Left forelimb (tissue), 1 donor: ENCODE results near the gene PRKAG2.
A peak's percentile ranks its signal among the peaks of the same experiment; 100 is the strongest.
"Not testable (repeated sequence)": the region's sequence is repeated elsewhere in the genome, so short reads cannot be mapped to it uniquely, and the experiment has no call there.

ENCODE experiments used
- DNase-seq: peaks from one replicate; pipeline ENCODE4 v3.0.0-alpha.2; 2018; ENCODE audit warnings: low spot score

The PRKAG2 gene

GRCh38 chr7:151884312-151885201, 7.6 kb upstream of the PRKAG2 start:
- DNase-seq: no peak

- DNase-seq: no peak
Measured at GRCh38 chr7:151883857-151884256, 6.9 kb upstream of the PRKAG2 start.

- DNase-seq: no peak
Measured at GRCh38 chr7:151882734-151883133, 5.8 kb upstream of the PRKAG2 start.

DNA sequence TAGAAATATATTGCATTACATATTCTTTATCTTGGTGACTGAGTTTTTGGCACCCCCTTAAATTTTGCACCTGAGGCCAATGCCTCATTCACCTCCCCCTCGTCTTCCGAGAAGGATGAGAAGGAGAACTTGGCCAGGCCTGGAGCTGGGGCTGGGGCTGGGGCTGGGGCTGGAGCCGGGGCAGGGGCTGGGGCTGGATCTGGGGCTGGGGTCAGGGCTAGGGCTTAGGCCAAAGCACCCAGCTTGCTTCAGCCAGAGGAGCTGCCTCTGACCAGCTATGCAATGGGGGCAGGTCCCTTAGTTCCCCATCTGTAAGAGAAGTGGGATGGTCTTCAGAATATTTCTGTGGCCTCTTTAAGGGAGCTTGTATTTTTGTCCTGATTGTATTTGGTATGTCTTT, 3.8 kb upstream of the PRKAG2 start:
- DNase-seq: no peak

DNA sequence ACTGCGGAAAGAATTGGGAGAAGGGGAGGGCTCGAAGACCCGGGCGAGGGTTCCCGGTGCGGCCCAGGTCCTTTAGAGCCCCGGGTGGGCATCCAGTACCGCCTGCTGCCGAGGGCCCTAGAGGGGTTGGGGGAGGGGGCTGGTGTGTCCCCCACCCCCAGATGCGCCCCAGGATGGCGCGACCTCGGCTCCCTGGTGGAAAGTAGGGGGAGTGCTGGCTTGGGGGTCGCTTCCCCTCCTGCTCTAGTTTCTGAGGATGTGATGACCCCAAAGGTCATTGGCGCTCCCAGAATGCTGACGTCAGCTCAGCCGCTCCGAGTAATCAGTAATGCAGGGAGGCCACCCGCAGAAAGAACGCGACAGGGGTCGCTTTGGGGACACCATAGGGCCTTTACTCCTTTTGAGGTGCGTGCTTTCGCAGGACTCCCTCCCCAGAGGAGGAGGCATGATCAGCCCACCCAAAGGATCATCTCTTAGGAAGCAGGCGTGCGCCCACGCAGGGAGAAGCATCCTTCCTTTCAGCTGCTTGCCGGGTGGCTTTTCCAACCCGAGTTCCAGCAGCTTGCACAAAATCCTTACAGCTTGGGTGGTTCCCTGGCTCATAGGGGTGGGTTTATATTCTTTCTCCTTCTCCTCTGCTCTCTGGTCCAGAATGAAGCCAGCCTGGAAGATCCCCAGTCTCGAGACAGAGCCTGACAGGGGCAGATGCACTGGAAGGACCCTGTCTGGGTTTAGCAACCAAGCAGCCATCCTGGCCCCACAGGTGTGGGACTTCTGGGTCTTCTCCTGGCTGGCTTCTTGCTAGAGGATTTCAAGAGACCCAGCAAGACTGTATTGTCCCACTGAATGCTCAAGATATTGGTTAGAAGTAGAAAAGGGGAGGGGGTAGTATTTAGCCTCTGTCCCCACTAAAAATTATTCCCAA, 1.3 kb upstream of the PRKAG2 start:
- no peak for DNase-seq

DNA sequence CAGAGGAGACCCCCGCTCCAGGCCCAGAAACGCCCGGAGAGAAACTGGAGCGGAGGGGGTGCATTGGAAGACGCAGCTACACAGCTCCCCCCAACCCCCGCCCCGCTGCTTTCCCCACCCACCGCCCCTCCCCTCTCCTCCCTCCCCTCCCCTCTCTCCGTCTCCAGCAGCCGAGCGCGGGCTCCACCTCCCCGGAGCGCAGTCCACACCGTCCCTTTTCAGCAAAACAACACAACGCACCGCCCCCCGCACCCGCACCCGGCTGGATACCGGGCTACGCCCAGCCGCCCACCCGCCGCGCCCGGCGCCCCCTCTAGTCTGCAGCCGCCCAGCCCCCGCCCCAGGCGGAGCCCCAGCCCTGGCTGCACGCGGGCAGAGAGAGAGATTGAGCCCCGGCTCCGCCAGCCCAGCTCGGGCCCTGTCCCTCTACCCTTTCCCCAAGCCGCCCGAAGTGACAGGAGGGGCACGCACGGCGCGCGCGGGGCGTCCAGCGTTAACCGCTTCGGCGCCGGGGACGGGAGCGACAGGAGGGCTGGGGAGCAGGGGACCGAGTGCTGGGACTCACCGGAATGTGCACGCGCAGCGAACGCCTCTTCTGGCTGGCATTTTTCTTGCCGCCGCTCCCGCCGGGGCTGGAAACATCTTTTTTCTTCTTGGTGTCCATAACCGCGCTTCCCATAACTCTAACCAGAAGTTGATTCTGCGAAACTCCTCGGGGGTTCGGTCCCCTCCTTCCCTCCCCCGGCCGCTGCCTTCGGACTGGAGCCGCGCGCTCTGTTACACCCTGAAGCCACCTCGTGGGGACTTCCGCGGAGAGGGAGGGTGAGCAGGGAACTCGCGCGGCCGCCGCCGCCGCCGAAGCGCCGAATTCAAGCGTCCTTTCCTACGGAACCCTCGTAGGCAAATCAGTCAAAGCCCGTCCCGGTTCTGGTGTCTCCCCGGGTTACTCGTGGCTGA, 695 bp downstream of the PRKAG2 start:
- DNase-seq: peak; percentile 89

- not testable (repeated sequence) for DNase-seq
Measured at GRCh38 chr7:151874479-151874878, 2.4 kb downstream of the PRKAG2 start.

GRCh38 chr7:151873402-151873965, 3.4 kb downstream of the PRKAG2 start:
- no peak for DNase-seq

DNA sequence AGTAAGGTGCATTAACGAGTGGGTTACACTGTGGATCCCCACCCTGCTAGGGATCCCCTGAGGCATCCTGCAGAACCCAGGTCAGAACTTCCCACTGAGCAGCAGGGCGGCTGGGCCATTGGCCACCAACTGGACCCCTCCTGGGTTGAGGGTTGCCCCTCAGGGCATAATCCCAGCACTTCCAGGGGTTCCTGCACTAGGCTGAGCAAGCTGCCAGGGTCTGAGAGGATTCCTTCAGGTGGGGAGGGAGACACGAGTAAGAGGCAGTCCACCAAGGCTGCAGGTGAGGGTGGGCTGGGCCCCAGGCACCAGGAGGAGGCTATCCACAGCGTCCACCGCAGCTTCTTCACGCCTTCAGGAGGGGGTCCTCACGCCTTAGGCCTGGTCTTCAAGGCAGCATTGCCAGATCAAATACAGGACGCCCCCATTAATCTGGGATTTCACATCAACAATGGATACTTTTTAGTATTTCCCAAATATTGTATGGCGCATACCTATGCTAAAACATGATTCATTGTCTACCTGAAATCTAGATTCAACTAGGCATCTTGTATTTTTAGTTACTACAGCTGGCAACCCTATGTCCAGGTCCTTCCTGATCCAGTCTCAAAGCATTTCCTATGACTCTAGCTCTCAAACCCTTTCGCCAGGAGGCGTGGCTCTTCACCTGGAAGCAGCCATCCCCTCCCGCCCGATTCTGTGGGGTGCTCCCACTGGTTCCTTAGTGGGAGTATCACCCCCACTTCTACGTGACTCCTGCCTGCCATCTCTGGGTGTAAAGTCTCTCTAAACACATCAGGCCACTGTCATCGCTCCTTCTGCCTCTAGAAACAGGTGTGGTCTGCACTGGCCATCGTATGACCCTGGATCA, 4.1 kb downstream of the PRKAG2 start:
- DNase-seq: no peak

DNA sequence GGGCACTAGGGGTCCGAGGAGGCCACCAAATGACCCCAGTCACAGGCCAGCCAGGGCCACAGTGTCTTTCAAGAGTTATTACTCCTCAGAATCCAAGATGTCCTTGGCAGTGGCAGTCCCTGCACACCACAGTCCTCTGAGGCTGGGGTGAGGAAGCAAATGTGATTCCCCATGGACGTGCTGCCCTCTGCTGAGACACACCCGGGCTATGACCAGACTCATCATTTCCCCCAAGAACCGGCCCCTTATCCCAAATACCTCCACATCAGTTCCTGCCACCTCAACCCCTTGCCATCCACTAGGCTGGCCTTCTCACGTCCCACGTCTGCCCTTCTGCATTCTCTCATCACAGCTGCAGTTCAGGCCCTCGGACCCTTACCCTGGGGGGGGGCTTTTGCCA, 5.0 kb downstream of the PRKAG2 start:
- DNase-seq: no peak

GRCh38 chr7:151871189-151871735, 5.7 kb downstream of the PRKAG2 start:
- no peak for DNase-seq

GRCh38 chr7:151869968-151870918, 6.7 kb downstream of the PRKAG2 start:
- no peak for DNase-seq

- no peak for DNase-seq
Measured at GRCh38 chr7:151869455-151869854, 7.5 kb downstream of the PRKAG2 start.

- DNase-seq: no peak
Measured at GRCh38 chr7:151869109-151869428, 7.8 kb downstream of the PRKAG2 start.

DNA sequence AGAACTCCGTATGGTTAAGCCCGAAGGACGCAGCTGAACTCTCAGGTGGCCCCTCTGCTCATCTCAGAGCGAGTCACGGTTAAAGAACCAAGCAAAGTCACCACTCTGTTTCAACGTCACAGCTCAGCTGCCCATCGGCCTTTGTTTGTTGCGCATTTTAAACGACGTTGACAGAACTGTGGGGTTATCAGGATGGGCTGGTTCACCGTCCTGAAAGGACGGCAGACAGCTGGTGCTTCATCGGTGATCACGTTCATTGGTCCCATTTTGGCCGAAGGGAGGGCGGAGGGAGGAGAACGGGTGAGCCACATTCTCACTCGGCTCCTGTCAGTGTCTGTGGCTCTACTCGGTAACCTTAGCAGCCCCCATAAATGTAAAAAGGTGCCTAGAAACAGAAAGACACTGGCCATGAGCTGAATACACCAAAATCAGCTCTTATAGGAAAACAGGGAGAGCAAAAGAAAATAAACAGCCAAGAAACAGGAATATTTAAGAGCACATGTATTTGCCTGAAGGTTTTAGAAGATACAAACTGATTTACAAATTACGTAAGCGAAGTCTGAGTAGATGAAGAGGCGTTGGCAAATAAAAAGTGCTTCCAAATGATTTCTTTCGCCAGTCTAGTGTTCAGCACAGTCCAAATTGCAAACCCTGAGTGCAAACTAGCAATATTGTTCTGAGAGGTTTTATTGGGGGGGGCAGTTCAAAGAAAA, 8.4 kb downstream of the PRKAG2 start:
- DNase-seq: no peak

DNA sequence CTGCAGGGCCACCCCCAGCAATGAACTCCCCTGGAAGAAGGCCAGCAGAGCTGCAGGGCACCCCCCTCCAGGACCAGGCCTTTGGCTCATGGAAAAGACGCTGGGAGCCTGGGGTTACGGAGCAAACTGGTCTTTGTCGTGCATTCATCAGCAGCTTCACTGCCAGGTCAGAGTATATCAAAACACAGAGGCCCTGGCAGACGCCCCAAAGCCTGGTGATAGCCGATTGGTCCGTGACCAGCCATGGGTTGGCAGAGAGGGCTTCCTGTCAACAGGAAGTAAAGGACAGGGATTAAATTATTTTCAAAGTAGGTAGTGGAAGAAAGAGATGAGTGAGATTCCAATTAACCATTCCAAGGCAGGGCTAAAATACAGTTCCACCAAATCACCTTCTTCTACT, 9.0 kb downstream of the PRKAG2 start:
- no peak for DNase-seq

GRCh38 chr7:151866761-151867655, 9.9 kb downstream of the PRKAG2 start:
- DNase-seq: no peak
